Thyroid gland (tissue), 4 donors: ENCODE data around the gene CRYGC.

Source experiments
- CTCF ChIP-seq, 6 experiments: fragments of 200-600 bp in 3 of 6; fragments of 450-650 bp in 3 of 6; sonication (generic) in 3 of 6; IDR thresholded peaks; one replicate each; pipeline ENCODE4 v1.5.1; 2016 to 2019; ENCODE audit warnings: antibody characterized with exemption in 6 of 6, mild to moderate bottlenecking in 2 of 6, inconsistent platforms in 1 of 6, moderate library complexity in 1 of 6
- POLR2A ChIP-seq, 2 donors: fragments of 450-650 bp; IDR thresholded peaks; one replicate each; pipeline ENCODE4 v1.6.1; 2017; ENCODE audit warnings: antibody characterized with exemption in 2 of 2, mild to moderate bottlenecking in 2 of 2, moderate library complexity in 1 of 2

- TF ChIP-seq CTCF (IDR thresholded peaks at IDR 0.05) (no peak), POLR2A (IDR thresholded peaks at IDR 0.05) (no peak)
Observed at GRCh38 chr2:208142240-208142924, 12.8 kb upstream of the CRYGC start.
